ENCODE data around the gene NFKB2.

DNA sequence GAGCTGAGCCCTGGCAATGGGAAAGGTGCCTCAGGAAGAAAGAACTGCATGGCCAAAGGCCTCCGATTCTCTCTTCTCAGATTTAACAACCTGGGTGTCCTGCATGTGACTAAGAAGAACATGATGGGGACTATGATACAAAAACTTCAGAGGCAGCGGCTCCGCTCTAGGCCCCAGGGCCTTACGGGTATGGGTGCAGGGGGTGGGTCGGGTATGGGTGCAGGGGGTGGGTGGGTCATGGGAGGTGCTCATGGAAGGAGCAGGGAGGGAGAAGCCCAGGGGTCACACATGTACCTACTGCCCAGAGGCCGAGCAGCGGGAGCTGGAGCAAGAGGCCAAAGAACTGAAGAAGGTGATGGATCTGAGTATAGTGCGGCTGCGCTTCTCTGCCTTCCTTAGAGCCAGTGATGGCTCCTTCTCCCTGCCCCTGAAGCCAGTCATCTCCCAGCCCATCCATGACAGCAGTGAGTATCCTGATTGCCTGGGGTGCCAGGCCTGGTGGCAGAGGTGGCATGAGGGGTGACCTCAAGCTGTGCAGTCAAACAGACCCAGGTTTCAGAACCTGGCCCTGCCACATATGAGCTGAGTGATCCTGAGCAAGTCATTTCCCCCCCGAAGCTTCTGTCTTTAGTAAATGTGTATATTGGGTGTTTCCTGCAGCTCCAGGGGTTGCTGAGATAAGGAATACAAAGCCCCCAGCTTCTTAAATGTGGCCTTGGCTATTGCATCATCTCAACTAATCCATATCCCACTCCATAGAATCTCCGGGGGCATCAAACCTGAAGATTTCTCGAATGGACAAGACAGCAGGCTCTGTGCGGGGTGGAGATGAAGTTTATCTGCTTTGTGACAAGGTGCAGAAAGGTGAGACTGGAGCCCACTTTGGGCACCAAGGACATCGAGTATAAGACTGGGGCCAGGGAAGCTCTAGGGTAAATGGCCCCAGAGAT is 2.0 kb downstream of the NFKB2 start:
- no peak for TF ChIP-seq CTCF (IDR thresholded peaks at IDR 0.05)
- no peak for TF ChIP-seq POLR2A (IDR thresholded peaks at IDR 0.05)

All from Peyer's patch (tissue), 4 donors.